Measurements from ENCODE around the gene TLCD5.

Gene TLCD5

GRCh38 chr11:120375076-120375475 lies 50.0 kb downstream of the TLCD5 start:
- H3K4me3 ChIP-seq (ENCODE audit: low read depth, low read length), result no peak overlapping the region
- TF ChIP-seq, protein P1, sequence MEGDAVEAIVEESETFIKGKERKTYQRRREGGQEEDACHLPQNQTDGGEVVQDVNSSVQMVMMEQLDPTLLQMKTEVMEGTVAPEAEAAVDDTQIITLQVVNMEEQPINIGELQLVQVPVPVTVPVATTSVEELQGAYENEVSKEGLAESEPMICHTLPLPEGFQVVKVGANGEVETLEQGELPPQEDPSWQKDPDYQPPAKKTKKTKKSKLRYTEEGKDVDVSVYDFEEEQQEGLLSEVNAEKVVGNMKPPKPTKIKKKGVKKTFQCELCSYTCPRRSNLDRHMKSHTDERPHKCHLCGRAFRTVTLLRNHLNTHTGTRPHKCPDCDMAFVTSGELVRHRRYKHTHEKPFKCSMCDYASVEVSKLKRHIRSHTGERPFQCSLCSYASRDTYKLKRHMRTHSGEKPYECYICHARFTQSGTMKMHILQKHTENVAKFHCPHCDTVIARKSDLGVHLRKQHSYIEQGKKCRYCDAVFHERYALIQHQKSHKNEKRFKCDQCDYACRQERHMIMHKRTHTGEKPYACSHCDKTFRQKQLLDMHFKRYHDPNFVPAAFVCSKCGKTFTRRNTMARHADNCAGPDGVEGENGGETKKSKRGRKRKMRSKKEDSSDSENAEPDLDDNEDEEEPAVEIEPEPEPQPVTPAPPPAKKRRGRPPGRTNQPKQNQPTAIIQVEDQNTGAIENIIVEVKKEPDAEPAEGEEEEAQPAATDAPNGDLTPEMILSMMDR (IDR thresholded peaks at IDR 0.05; ENCODE audit: insufficient read depth, low read depth, low read length, missing control alignments), result no peak
- no peak for DNase-seq (ENCODE audit: low read depth)

GRCh38 chr11:120376547-120377182 lies 51.6 kb downstream of the TLCD5 start:
- TF ChIP-seq, protein P1 (IDR thresholded peaks at IDR 0.05; ENCODE audit: insufficient read depth, low read depth, low read length, missing control alignments), result no peak

DNA sequence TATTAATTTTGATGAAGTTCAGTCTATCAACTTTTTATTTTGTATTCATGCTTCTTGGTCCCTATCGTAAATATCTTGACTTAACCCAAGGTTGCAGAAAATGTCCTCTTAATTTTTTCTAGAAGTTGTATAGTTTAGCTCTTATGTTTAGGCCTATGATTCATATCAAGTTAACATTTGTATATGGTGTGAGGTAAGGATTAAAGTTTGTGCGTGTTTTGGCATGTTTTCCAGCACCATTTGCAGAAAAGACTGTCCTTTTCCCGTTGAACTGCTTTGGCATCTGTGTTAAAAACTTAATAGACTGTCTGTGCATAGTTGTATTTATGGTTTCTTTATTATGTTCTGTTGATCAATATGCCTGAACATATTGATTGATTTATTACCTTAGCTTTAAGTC lies 53.4 kb downstream of the TLCD5 start:
- TF ChIP-seq, protein P1 (IDR thresholded peaks at IDR 0.05; ENCODE audit: insufficient read depth, low read depth, low read length, missing control alignments), result no peak
- no peak overlapping the region for H3K4me3 ChIP-seq (ENCODE audit: low read depth, low read length)
- DNase-seq (ENCODE audit: low read depth), result no peak

More at GRCh38 chr11:120376547-120377182, 51.6 kb downstream of the TLCD5 start:
- no peak for DNase-seq (ENCODE audit: low read depth)
- no peak overlapping the region for H3K4me3 ChIP-seq (ENCODE audit: low read depth, low read length)

DNA sequence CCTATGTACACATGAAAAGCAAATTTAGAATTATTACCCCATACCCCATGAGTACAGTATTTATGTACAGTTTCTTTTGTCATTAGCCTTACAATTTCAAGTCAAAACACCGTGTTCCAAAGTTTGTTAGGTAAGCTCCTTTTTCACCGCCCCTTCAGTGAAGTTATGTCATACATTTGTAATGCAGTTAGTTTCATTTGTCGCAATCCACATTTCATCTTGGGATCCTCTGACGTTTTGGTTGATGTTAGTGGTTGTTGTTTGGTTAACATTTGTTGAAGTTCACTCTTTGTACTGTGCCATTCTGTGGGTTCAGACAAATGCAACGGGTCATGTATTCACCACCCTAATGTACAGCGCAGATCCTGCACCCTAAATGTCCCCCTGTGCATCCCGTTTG lies 56.3 kb downstream of the TLCD5 start:
- no peak overlapping the region for H3K4me3 ChIP-seq (ENCODE audit: low read depth, low read length)
- TF ChIP-seq, protein P1 (IDR thresholded peaks at IDR 0.05; ENCODE audit: insufficient read depth, low read depth, low read length, missing control alignments), result no peak
- no peak for DNase-seq (ENCODE audit: low read depth)
